CD8-positive, alpha-beta memory T cell (primary cell): ENCODE measurements around the gene TOGARAM1. TPM values are rescaled to one million over a fixed set of nuclear protein-coding genes. Genes with fewer than 3 reads are reported as not detected.

Source experiments
- CTCF ChIA-PET: fragments of 350-600 bp; sonication (Branson Sonifier 250); formaldehyde crosslinking; loops from one replicate; lab custom pipeline; 2021; ENCODE audit warnings: antibody characterized with exemption; lab: Charles Lee
- POLR2A ChIA-PET: fragments of 350-600 bp; sonication (Branson Sonifier 250); formaldehyde crosslinking; loops from one replicate; lab custom pipeline; 2021; ENCODE audit warnings: antibody characterized with exemption; lab: Charles Lee
- DNase-seq, 5 donors: peaks; one replicate each; pipeline versions ENCODE4 v3.0.0 to v3.0.0-alpha.2; 2020 to 2022; ENCODE audit warnings: mixed read lengths in 1 of 5
- H3K27ac ChIP-seq: one replicate; pipeline ENCODE4 v1.7.0; 2013; ENCODE audit warnings: low read depth, mild to moderate bottlenecking, low read length, moderate library complexity
- H3K27me3 ChIP-seq: 2 replicates; pipeline ENCODE4 v1.7.0; 2013; ENCODE audit warnings: low read length, mild to moderate bottlenecking; ENCODE audit not compliant: insufficient read depth, poor library complexity, severe bottlenecking
- H3K36me3 ChIP-seq: 2 replicates; pipeline ENCODE4 v1.7.0; 2013; ENCODE audit warnings: mild to moderate bottlenecking, low read length, moderate library complexity; ENCODE audit not compliant: insufficient read depth
- H3K4me1 ChIP-seq: 2 replicates; pipeline ENCODE4 v1.7.0; 2013; ENCODE audit warnings: mild to moderate bottlenecking, low read length, moderate library complexity; ENCODE audit not compliant: insufficient read depth
- H3K4me3 ChIP-seq: 2 replicates; pipeline ENCODE4 v1.7.0; 2013; ENCODE audit warnings: mild to moderate bottlenecking, low read length
- H3K9me3 ChIP-seq: 2 replicates; pipeline ENCODE4 v1.7.0; 2013; ENCODE audit warnings: mild to moderate bottlenecking, low read length
- H3K27ac Mint-ChIP-seq, 8 donors: one replicate each; pipeline ENCODE4 v1.8.0; 2020 to 2021; ENCODE audit warnings: mixed read lengths in 8 of 8, mild to moderate bottlenecking in 6 of 8, inconsistent platforms in 3 of 8, moderate library complexity in 3 of 8
- H3K27me3 Mint-ChIP-seq, 2 donors: one replicate each; pipeline ENCODE4 v1.8.0; 2020 to 2021; ENCODE audit warnings: mixed read lengths in 2 of 2, mild to moderate bottlenecking in 1 of 2, moderate library complexity in 1 of 2
- H3K36me3 Mint-ChIP-seq, 3 donors: one replicate each; pipeline ENCODE4 v1.8.0; 2020 to 2021; ENCODE audit warnings: mixed read lengths in 3 of 3, inconsistent platforms in 1 of 3, mild to moderate bottlenecking in 1 of 3
- H3K4me1 Mint-ChIP-seq, 3 donors: one replicate each; pipeline ENCODE4 v1.8.0; 2020 to 2021; ENCODE audit warnings: mixed read lengths in 3 of 3, inconsistent platforms in 1 of 3, mild to moderate bottlenecking in 1 of 3
- H3K4me3 Mint-ChIP-seq, 7 donors: one replicate each; pipeline ENCODE4 v1.8.0; 2020 to 2021; ENCODE audit warnings: mixed read lengths in 7 of 7, mild to moderate bottlenecking in 6 of 7, moderate library complexity in 4 of 7, inconsistent platforms in 2 of 7
- H3K9me3 Mint-ChIP-seq, 5 donors: one replicate each; pipeline ENCODE4 v1.8.0; 2020 to 2022; ENCODE audit warnings: mixed read lengths in 5 of 5, mild to moderate bottlenecking in 3 of 5, moderate library complexity in 2 of 5, inconsistent platforms in 1 of 5
- polyA plus RNA-seq: library from polyadenylated mRNA; unstranded; fragments of 300-500 nt; fragmentation: Illumina TruSeq; gene quantifications from one replicate; pipeline ENCODE4 v1.2.3, GENCODE V29; 2021
- total RNA-seq, 2 experiments: library from RNA; stranded (reverse); gene quantifications; one replicate each; pipeline ENCODE4 v1.2.3, GENCODE V29; 2021

TOGARAM1 gene
- total and polyA plus RNA-seq, 3 experiments from 2014 or later = 7.2 to 11.4 (median 7.5) TPM

DNA sequence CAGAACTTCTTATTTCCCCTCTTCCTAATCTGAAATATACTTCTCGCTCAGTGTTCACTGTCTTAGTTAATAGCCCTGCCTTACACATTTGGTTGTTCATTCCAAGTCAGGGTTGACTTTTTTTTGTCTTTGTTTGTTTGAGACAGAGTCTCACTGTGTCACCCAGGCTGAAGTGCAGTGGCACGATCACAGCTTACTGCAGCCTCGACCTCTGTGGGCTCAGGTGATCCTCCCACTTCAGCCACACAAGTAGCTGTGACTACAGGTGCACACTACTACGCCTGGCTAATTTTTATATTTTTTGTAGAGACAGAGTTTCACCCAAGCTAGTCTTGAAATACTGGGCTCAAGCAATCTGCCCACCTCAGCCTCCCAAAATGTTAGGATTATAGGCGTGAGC lies 79.7 kb downstream of the TOGARAM1 start:
- H3K27me3 Mint-ChIP-seq = no peaks in the 10 kb centered on the region
- H3K9me3 Mint-ChIP-seq = no peaks in the 10 kb centered on the region
- H3K4me1 Mint-ChIP-seq = no peaks in the 10 kb centered on the region
- H3K4me3 Mint-ChIP-seq = no peak overlapping the region
- H3K36me3 Mint-ChIP-seq = peaks cover 0 to 35% (median 15%) of the 10 kb centered on the region in 3 donors
- Histone ChIP-seq H3K36me3 (no peaks in the 10 kb centered on the region), H3K4me1 (no peaks in the 10 kb centered on the region), H3K27ac (no peak overlapping the region), H3K4me3 (no peak overlapping the region), H3K27me3 (no peaks in the 10 kb centered on the region), H3K9me3 (no peaks in the 10 kb centered on the region)
- CTCF ChIA-PET = no interaction called here
- POLR2A ChIA-PET = no interaction called here
- no peak for DNase-seq
- H3K27ac Mint-ChIP-seq = no peak overlapping the region

DNA sequence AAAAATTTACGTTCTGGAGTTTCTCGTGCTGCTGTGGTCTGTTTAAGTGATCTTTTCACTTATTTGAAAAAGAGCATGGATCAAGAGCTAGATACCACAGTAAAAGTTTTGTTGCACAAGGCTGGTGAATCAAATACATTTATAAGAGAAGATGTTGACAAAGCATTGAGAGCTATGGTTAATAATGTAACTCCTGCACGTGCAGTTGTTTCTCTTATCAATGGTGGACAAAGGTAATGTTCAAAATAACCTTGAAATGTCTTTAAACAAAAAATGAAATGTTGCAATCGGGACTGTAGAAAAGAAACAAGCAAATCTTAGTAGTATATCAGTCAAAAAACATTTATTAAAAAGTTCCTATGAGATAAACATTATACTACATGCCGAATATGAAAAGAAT lies 82.6 kb downstream of the TOGARAM1 start:
- H3K27ac ChIP-seq = no peak overlapping the region
- POLR2A ChIA-PET = no interaction called here
- Mint-ChIP-seq H3K4me1 (no peaks in the 10 kb centered on the region), H3K9me3 (no peaks in the 10 kb centered on the region), H3K27me3 (no peaks in the 10 kb centered on the region), H3K4me3 (no peak overlapping the region), H3K27ac (peak overlapping the region in 1 of 8 donors; percentile 51), H3K36me3 (peaks cover 0 to 31% (median 15%) of the 10 kb centered on the region in 3 donors)
- no peaks in the 10 kb centered on the region for H3K9me3 ChIP-seq
- no peak for DNase-seq
- no peak overlapping the region for H3K4me3 ChIP-seq
- H3K36me3 ChIP-seq = no peaks in the 10 kb centered on the region
- CTCF ChIA-PET = no interaction called here
- no peaks in the 10 kb centered on the region for H3K27me3 ChIP-seq
- H3K4me1 ChIP-seq = no peaks in the 10 kb centered on the region

DNA sequence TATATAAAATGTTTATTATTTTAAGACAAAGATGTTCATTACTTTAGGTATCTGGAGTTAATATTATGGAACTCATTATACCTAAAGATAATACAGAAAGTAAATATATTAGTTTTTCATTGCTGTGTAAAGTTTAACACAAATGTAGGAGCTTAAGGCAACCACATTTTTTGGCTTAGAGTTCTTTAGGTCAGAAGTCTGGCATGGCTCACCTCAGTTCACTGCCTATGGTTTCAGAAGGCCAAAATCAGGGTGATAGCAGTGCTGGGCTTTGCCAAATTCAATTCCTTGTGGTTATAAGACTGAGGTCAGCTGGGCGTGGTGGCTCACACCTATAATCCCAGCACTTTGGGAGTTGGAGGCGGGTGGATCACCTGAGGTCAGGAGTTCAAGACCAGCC lies 86.4 kb downstream of the TOGARAM1 start:
- POLR2A ChIA-PET = no interaction called here
- no peaks in the 10 kb centered on the region for H3K27me3 ChIP-seq
- no peak overlapping the region for H3K27ac ChIP-seq
- Mint-ChIP-seq H3K4me1 (no peaks in the 10 kb centered on the region), H3K27ac (peak overlapping the region in 1 of 8 donors; percentile 77), H3K36me3 (peaks cover 0 to 37% (median 13%) of the 10 kb centered on the region in 3 donors), H3K27me3 (no peaks in the 10 kb centered on the region), H3K4me3 (no peak overlapping the region), H3K9me3 (no peaks in the 10 kb centered on the region)
- H3K4me3 ChIP-seq = no peak overlapping the region
- no peak for DNase-seq
- H3K36me3 ChIP-seq = no peaks in the 10 kb centered on the region
- CTCF ChIA-PET = no interaction called here
- H3K4me1 ChIP-seq = no peaks in the 10 kb centered on the region
- no peaks in the 10 kb centered on the region for H3K9me3 ChIP-seq

DNA sequence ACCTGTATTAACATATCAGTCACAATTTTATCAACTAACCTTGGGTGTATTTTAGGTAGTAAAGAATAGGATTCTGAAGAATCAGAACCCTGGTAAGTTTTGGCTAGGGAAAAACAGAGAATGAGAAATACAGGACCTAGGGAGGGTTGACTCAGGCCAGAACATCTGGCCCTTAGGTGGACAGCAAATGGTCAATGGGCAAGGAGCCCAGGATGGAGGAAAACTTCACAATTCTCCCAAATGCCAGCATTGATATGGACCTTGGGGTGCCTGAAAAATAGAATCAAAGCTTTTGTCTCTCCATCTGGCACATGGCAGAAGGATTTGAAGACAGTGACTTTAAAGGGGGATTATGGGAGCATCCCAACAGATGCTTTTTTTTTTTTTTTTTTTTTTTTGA lies 89.2 kb downstream of the TOGARAM1 start:
- Mint-ChIP-seq H3K27ac (peak overlapping the region in 1 of 8 donors; percentile 37), H3K27me3 (no peaks in the 10 kb centered on the region), H3K9me3 (no peaks in the 10 kb centered on the region), H3K4me3 (no peak overlapping the region), H3K36me3 (peaks cover 9 to 45% (median 18%) of the 10 kb centered on the region in 3 donors), H3K4me1 (no peaks in the 10 kb centered on the region)
- DNase-seq = no peak
- Histone ChIP-seq H3K36me3 (no peaks in the 10 kb centered on the region), H3K4me1 (no peaks in the 10 kb centered on the region), H3K27ac (no peak overlapping the region), H3K27me3 (no peaks in the 10 kb centered on the region), H3K9me3 (no peaks in the 10 kb centered on the region), H3K4me3 (no peak overlapping the region)
- ChIA-PET CTCF (no interaction called here), POLR2A (no interaction called here)

DNA sequence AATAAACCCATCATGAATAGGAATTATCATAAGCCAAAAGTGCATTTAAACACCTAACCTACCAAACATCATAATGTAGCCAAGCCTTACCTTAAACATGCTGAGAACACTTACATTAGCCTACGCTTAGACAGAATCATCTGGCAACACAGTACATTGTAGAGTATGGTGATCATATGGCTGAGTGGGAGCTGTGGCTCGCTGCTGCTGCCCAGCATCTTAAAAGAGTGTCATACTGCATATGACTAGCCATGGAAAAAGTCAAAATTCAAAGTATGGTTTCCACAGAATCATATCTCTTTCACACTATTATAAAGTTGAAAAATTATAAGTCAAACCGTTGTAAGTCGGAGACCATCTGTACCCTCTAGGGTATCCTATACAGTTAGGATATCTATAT lies 89.9 kb downstream of the TOGARAM1 start:
- no peaks in the 10 kb centered on the region for H3K27me3 Mint-ChIP-seq
- peaks cover 14 to 43% (median 18%) of the 10 kb centered on the region in 3 donors for H3K36me3 Mint-ChIP-seq
- ChIA-PET POLR2A (no interaction called here), CTCF (no interaction called here)
- H3K4me1 Mint-ChIP-seq = no peaks in the 10 kb centered on the region
- no peak for DNase-seq
- H3K4me3 ChIP-seq = no peak overlapping the region
- no peaks in the 10 kb centered on the region for H3K9me3 Mint-ChIP-seq
- no peaks in the 10 kb centered on the region for H3K36me3 ChIP-seq
- H3K9me3 ChIP-seq = no peaks in the 10 kb centered on the region
- H3K4me3 Mint-ChIP-seq = no peak overlapping the region
- H3K27me3 ChIP-seq = no peaks in the 10 kb centered on the region
- no peak overlapping the region for H3K27ac ChIP-seq
- H3K4me1 ChIP-seq = no peaks in the 10 kb centered on the region
- no peak overlapping the region for H3K27ac Mint-ChIP-seq

DNA sequence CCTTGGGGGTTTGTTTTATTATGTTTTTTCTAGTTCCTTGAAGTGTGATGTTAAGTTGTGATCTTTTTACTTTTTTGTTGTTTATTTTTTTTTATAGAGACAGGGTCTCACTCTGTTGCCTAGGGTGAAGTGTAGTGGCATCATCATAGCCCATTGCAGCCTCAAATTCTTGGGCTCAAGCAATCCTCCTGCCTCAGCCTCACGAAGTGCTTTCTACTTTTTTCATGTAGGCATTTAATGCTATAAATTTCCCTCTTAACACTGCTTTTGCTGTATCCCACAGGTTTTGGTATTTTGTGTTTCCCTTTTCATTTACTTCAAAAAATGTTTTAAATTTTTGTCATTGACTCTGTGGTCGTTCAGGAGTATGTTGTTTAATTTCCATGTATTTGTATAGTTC lies 95.4 kb downstream of the TOGARAM1 start:
- Mint-ChIP-seq H3K27ac (no peak overlapping the region), H3K4me1 (peaks cover 0 to 2% (median 0%) of the 10 kb centered on the region in 3 donors), H3K4me3 (no peak overlapping the region), H3K36me3 (peaks cover 26 to 39% (median 26%) of the 10 kb centered on the region in 3 donors), H3K9me3 (no peaks in the 10 kb centered on the region), H3K27me3 (no peaks in the 10 kb centered on the region)
- no peak for DNase-seq
- H3K9me3 ChIP-seq = no peaks in the 10 kb centered on the region
- H3K27me3 ChIP-seq = no peaks in the 10 kb centered on the region
- H3K27ac ChIP-seq = no peak overlapping the region
- no peak overlapping the region for H3K4me3 ChIP-seq
- POLR2A ChIA-PET = no interaction called here
- no peaks in the 10 kb centered on the region for H3K36me3 ChIP-seq
- CTCF ChIA-PET = no interaction called here
- H3K4me1 ChIP-seq = no peaks in the 10 kb centered on the region

DNA sequence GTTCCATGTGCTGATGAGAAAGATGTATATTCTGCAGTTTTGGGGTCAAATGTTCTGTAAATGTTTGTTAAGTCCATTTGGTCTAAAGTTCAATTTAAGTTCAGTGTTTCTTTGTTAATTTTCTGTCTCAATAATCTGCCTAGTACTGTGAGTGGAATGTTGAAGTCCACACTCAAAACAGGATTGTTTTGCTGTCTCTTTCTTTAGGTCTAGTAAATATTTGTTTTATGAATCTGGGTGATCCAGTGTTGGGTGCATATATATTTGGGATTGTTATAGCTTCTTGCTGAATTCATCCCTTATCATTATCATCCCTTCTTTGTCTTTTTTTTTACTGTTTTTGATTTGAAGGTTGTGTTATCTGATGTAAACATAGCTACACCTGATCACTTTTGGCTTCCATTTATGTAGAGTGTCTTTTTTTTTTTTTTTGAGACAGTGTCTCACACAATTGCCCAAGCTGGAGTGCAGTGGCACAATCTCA lies 95.9 kb downstream of the TOGARAM1 start:
- no peak for DNase-seq
- Mint-ChIP-seq H3K4me3 (no peak overlapping the region), H3K27me3 (no peaks in the 10 kb centered on the region), H3K9me3 (no peaks in the 10 kb centered on the region), H3K36me3 (peaks cover 26 to 36% (median 26%) of the 10 kb centered on the region in 3 donors), H3K27ac (peak overlapping the region in 1 of 8 donors; percentile 10), H3K4me1 (peaks cover 0 to 2% (median 0%) of the 10 kb centered on the region in 3 donors)
- no peak overlapping the region for H3K4me3 ChIP-seq
- H3K27ac ChIP-seq = no peak overlapping the region
- POLR2A ChIA-PET = no interaction called here
- H3K9me3 ChIP-seq = no peaks in the 10 kb centered on the region
- no peaks in the 10 kb centered on the region for H3K27me3 ChIP-seq
- no peaks in the 10 kb centered on the region for H3K4me1 ChIP-seq
- no peaks in the 10 kb centered on the region for H3K36me3 ChIP-seq
- CTCF ChIA-PET = no interaction called here

DNA sequence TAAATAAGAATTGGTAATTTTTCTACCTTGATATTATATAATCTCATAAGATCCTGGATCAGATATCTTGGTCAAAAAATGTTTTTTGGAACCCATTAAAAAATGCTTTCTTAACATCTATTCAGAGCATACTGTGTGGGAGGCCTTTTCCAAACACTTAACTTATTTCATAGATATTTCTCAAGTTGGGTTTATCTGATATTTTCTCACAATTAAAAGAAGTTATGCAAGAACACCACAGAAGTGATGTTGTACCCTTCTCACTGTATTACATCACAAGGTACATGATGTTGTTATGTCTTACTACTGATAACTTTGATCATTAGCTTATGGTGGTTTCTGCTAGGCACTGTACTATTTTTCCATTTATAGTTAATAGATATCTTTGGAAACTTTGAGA lies 98.6 kb downstream of the TOGARAM1 start:
- H3K4me1 ChIP-seq = no peaks in the 10 kb centered on the region
- H3K27ac ChIP-seq = no peak overlapping the region
- H3K27me3 Mint-ChIP-seq = no peaks in the 10 kb centered on the region
- ChIA-PET POLR2A (no interaction called here), CTCF (no interaction called here)
- no peak overlapping the region for H3K4me3 Mint-ChIP-seq
- DNase-seq = no peak
- H3K27me3 ChIP-seq = no peaks in the 10 kb centered on the region
- H3K27ac Mint-ChIP-seq = no peak overlapping the region
- no peaks in the 10 kb centered on the region for H3K9me3 Mint-ChIP-seq
- peaks cover 23 to 26% (median 25%) of the 10 kb centered on the region in 3 donors for H3K36me3 Mint-ChIP-seq
- no peak overlapping the region for H3K4me3 ChIP-seq
- H3K9me3 ChIP-seq = no peaks in the 10 kb centered on the region
- H3K36me3 ChIP-seq = no peaks in the 10 kb centered on the region
- peaks cover 0 to 2% (median 0%) of the 10 kb centered on the region in 3 donors for H3K4me1 Mint-ChIP-seq
